ENCODE data around the gene CDHR2.
A peak's percentile ranks its signal among the peaks of the same experiment; 100 is the strongest.
"Not testable (repeated sequence)": the region's sequence is repeated elsewhere in the genome, so short reads cannot be mapped to it uniquely, and the experiment has no call there.

CDHR2 gene

GRCh38 chr5:176575066-176575465 lies 25.9 kb downstream of the CDHR2 start:
- DNase-seq, result no peak

- DNase-seq, result no peak
These were observed 26.6 kb downstream of the CDHR2 start for GRCh38 chr5:176575488-176576422.

- DNase-seq, result no peak
These were observed 28.4 kb downstream of the CDHR2 start for GRCh38 chr5:176577312-176578176.

GRCh38 chr5:176578391-176578808 lies 29.3 kb downstream of the CDHR2 start:
- peak; percentile 56 for DNase-seq

GRCh38 chr5:176579323-176579722 lies 30.2 kb downstream of the CDHR2 start:
- no peak for DNase-seq

- DNase-seq, result no peak
These were observed 32.2 kb downstream of the CDHR2 start for GRCh38 chr5:176581361-176581760.

- DNase-seq, result no peak
These were observed 33.9 kb downstream of the CDHR2 start for GRCh38 chr5:176583076-176583475.

GRCh38 chr5:176587398-176587797 lies 38.3 kb downstream of the CDHR2 start:
- no peak for DNase-seq

- DNase-seq, result no peak
These were observed 39.2 kb downstream of the CDHR2 start for GRCh38 chr5:176588297-176588696.

- no peak for DNase-seq
These were observed 40.1 kb downstream of the CDHR2 start for GRCh38 chr5:176589039-176589769.

- DNase-seq, result no peak
These were observed 41.0 kb downstream of the CDHR2 start for GRCh38 chr5:176590035-176590717.

- not testable (repeated sequence) for DNase-seq
These were observed 42.5 kb downstream of the CDHR2 start for GRCh38 chr5:176591667-176592066.

- DNase-seq, result no peak
These were observed 43.4 kb downstream of the CDHR2 start for GRCh38 chr5:176592573-176592972.

- DNase-seq, result no peak
These were observed 44.2 kb downstream of the CDHR2 start for GRCh38 chr5:176593273-176593869.

- DNase-seq, result no peak
These were observed 45.4 kb downstream of the CDHR2 start for GRCh38 chr5:176594554-176594953.

GRCh38 chr5:176595386-176595943 lies 46.3 kb downstream of the CDHR2 start:
- DNase-seq, result no peak

GRCh38 chr5:176596069-176596644 lies 47.0 kb downstream of the CDHR2 start:
- no peak for DNase-seq

GRCh38 chr5:176596689-176597416 lies 47.7 kb downstream of the CDHR2 start:
- DNase-seq, result peak; percentile 79

- DNase-seq, result peak; percentile 45
These were observed 48.6 kb downstream of the CDHR2 start for GRCh38 chr5:176597417-176598389.
